B cell (primary cell): ENCODE measurements around the gene XRCC3.

Experiments used
- EZH2 ChIP-seq: IDR thresholded peaks from 2 replicates; pipeline ENCODE4 v1.6.1; 2012; ENCODE audit warnings: borderline replicate concordance, low read depth, mild to moderate bottlenecking, moderate library complexity, low read length; ENCODE audit not compliant: insufficient read depth, poor library complexity, severe bottlenecking
- TF ChIP-seq, protein P1 (sequence below): fragments of 200-600 bp; IDR thresholded peaks from one replicate; pipeline ENCODE4 v1.8.0; 2022; ENCODE audit warnings: antibody characterized with exemption, mild to moderate bottlenecking

- no peak for TF ChIP-seq EZH2
- TF ChIP-seq, protein P1, sequence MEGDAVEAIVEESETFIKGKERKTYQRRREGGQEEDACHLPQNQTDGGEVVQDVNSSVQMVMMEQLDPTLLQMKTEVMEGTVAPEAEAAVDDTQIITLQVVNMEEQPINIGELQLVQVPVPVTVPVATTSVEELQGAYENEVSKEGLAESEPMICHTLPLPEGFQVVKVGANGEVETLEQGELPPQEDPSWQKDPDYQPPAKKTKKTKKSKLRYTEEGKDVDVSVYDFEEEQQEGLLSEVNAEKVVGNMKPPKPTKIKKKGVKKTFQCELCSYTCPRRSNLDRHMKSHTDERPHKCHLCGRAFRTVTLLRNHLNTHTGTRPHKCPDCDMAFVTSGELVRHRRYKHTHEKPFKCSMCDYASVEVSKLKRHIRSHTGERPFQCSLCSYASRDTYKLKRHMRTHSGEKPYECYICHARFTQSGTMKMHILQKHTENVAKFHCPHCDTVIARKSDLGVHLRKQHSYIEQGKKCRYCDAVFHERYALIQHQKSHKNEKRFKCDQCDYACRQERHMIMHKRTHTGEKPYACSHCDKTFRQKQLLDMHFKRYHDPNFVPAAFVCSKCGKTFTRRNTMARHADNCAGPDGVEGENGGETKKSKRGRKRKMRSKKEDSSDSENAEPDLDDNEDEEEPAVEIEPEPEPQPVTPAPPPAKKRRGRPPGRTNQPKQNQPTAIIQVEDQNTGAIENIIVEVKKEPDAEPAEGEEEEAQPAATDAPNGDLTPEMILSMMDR: no peak
These were observed 4.4 kb downstream of the XRCC3 start for GRCh38 chr14:103710771-103711377.
